WERI-Rb-1 (cell line): ENCODE results near the gene SLC39A1.

Experiments used
- DNase-seq: peaks from one replicate; pipeline ENCODE4 v3.0.0-alpha.2; 2020
- H3K27ac ChIP-seq: fragments of 250-450 bp; sonication (Bioruptor Pico); 2 replicates; pipeline ENCODE4 v1.5.1; 2020; ENCODE audit warnings: mild to moderate bottlenecking, moderate library complexity
- H3K27me3 ChIP-seq: fragments of 250-450 bp; sonication (Bioruptor Pico); 2 replicates; pipeline ENCODE4 v1.5.1; 2021; ENCODE audit warnings: mild to moderate bottlenecking, low read depth, moderate library complexity; ENCODE audit not compliant: insufficient read depth, severe bottlenecking
- H3K36me3 ChIP-seq: fragments of 250-450 bp; sonication (Bioruptor Pico); 2 replicates; pipeline ENCODE4 v1.5.1; 2020; ENCODE audit warnings: mild to moderate bottlenecking, moderate library complexity
- H3K4me3 ChIP-seq: 2 replicates; pipeline ENCODE4 v1.5.1; 2011; ENCODE audit warnings: low read depth, mild to moderate bottlenecking, control low read depth, low read length
- H3K9me3 ChIP-seq: fragments of 250-450 bp; sonication (Bioruptor Pico); 2 replicates; pipeline ENCODE4 v1.5.1; 2021; ENCODE audit warnings: mild to moderate bottlenecking, moderate library complexity; ENCODE audit not compliant: severe bottlenecking
- TF ChIP-seq, protein P1 (sequence below): IDR thresholded peaks from 2 replicates; pipeline ENCODE4 v1.5.1; 2011; ENCODE audit warnings: low read depth, mild to moderate bottlenecking, control low read depth, inconsistent platforms, low read length

Gene SLC39A1

DNA sequence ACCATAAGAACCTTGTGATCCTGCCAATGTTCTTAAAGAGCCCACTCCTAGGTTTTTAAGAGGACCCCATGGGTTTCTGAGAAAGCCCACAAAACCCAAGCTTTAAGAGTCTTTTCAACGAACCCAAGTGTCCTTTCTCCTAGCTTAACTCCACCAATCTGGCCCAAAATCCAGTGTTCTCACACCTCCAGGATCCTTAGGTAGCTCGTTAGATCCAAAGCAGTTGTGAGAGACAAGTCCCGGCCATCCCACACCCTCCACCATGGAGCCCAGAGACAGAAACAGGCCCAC lies 18.6 kb downstream of the SLC39A1 start:
- TF ChIP-seq, protein P1, sequence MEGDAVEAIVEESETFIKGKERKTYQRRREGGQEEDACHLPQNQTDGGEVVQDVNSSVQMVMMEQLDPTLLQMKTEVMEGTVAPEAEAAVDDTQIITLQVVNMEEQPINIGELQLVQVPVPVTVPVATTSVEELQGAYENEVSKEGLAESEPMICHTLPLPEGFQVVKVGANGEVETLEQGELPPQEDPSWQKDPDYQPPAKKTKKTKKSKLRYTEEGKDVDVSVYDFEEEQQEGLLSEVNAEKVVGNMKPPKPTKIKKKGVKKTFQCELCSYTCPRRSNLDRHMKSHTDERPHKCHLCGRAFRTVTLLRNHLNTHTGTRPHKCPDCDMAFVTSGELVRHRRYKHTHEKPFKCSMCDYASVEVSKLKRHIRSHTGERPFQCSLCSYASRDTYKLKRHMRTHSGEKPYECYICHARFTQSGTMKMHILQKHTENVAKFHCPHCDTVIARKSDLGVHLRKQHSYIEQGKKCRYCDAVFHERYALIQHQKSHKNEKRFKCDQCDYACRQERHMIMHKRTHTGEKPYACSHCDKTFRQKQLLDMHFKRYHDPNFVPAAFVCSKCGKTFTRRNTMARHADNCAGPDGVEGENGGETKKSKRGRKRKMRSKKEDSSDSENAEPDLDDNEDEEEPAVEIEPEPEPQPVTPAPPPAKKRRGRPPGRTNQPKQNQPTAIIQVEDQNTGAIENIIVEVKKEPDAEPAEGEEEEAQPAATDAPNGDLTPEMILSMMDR, result no peak
- no peaks in the 10 kb centered on the region for H3K9me3 ChIP-seq
- peaks cover 82% of the 10 kb centered on the region for H3K36me3 ChIP-seq
- DNase-seq, result no peak
- H3K27ac ChIP-seq, result no peak overlapping the region
- H3K4me3 ChIP-seq, result no peak overlapping the region
- H3K27me3 ChIP-seq, result no peaks in the 10 kb centered on the region

- DNase-seq, result no peak
- TF ChIP-seq, protein P1, result no peak
- H3K27ac ChIP-seq, result no peak overlapping the region
- H3K36me3 ChIP-seq, result peaks cover 82% of the 10 kb centered on the region
- no peak overlapping the region for H3K4me3 ChIP-seq
- H3K27me3 ChIP-seq, result no peaks in the 10 kb centered on the region
- no peaks in the 10 kb centered on the region for H3K9me3 ChIP-seq
Measured at GRCh38 chr1:153944005-153944826, 19.1 kb downstream of the SLC39A1 start.

DNA sequence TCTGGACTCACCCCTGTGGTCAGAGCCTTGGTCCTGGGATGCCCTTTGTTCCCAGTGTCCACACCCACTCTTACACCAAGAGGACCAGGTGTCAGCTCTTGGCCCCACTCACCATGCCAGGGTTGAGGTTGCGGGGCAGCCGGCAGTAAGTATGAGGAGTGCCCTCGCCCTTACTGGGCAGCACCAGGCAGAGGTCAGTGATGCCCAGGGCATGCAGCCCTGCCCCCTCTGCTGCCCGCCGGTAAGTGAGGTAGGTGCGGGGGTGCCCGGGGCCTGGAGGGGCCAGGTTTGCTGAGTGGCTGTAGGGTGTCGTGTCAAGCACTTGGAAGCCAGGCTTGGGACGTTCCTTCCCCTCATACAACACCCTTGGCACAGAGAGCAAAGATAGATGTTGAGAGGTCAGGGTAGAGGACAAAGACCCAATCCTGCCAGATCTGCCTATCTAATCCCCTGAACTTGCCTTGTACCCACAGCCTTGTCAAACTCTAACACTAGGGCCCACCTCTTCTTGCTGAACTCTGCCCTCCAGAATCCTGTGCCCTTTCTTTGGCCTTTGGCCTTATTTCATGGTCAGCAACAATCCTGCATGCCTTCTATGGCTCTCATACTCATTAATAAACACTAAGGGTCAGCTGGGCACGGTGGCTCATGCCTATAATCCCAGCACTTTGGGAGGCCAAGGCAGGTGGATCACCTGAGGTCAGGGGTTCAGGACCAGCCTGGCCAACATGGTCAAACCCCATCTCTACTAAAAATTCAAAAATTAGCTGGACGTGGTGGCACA lies 20.4 kb downstream of the SLC39A1 start:
- DNase-seq, result no peak
- Histone ChIP-seq H3K27me3 (no peaks in the 10 kb centered on the region), H3K36me3 (peaks cover 80% of the 10 kb centered on the region), H3K9me3 (no peaks in the 10 kb centered on the region), H3K4me3 (no peak overlapping the region), H3K27ac (no peak overlapping the region)
- TF ChIP-seq, protein P1, result no peak

DNA sequence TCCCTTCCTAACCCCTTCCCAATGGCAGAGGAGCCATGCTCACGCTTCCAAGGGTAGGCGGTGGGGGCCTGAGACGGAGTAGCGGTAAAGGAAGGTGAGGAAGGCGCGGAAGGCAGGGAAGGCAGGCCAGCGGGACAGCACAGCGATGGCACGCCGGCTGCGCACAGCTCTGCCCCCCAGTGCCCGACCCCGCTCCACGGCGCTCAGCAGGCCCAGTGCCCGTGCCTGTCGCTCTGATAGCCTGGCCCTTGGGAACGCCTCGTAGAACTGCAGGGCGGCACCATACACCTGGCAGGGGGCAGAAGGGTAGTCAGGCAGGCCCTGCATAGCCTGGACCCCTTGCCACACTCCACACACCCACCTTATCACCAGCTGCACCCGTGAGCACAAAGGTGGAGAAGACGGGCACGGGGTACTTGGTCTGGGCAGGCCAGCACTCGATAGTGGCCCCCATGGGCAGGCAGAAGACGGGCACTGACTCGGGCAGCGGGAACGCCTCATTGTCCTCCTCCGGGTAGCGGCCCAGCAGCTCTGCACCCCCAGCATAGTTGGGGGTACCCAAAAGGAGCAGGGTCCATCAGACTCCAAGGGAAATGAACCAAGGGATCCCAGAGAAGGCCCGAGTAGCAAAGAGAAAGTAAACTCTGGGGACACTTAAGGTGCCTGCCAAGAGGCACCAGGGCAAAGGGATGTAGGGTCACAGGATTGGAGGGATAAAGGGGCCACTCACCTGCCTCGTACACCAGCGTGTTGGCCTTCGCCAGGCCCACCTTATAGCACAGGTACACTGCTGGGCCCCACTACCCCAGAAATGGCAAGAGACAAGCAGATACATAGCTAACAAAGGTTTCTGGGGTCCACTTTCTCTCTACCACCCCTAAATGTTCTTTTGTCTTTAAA lies 21.3 kb downstream of the SLC39A1 start:
- TF ChIP-seq, protein P1, result no peak
- no peak for DNase-seq
- H3K36me3 ChIP-seq, result peaks cover 80% of the 10 kb centered on the region
- H3K4me3 ChIP-seq, result no peak overlapping the region
- no peaks in the 10 kb centered on the region for H3K27me3 ChIP-seq
- no peak overlapping the region for H3K27ac ChIP-seq
- H3K9me3 ChIP-seq, result no peaks in the 10 kb centered on the region

DNA sequence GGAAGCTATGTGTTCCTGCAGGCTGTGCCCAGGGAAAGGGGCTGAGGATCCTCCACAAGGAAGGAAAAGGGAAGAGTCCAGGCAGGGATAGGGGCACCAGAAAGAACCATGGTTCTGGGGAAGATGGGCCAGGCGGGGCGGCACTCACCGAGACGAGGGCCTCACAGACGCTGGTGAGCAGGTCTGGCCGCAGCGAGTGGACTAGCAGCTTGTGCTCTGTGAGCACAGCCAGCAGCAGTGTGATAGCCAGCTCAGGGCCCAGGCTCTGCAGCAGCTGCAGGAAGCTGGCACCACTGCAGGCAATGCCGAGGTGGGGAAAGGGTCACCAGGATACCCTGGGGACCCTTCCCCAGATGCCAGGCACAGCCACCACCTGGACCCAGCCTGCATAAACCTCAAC lies 22.6 kb downstream of the SLC39A1 start:
- DNase-seq, result no peak
- no peak overlapping the region for H3K27ac ChIP-seq
- H3K4me3 ChIP-seq, result no peak overlapping the region
- TF ChIP-seq, protein P1, result no peak
- no peaks in the 10 kb centered on the region for H3K27me3 ChIP-seq
- no peaks in the 10 kb centered on the region for H3K9me3 ChIP-seq
- peaks cover 92% of the 10 kb centered on the region for H3K36me3 ChIP-seq
